Naive thymus-derived CD4-positive, alpha-beta T cell (primary cell): ENCODE data around the gene ENOX1. TPM values are rescaled to one million over a fixed set of nuclear protein-coding genes. Genes with fewer than 3 reads are reported as not detected.
A peak's percentile ranks its signal among the peaks of the same experiment; 100 is the strongest.

Experiments used
- ATAC-seq: fragments of 150-1000 bp; cut with Tn5 transposase; 2 replicates; pipeline ENCODE4 v1.10.0; 2021; ENCODE audit warnings: mild to moderate bottlenecking, moderate library complexity
- CTCF ChIA-PET: fragments of 350-600 bp; sonication (Branson Sonifier 250); formaldehyde crosslinking; loops from one replicate; lab custom pipeline; 2021; ENCODE audit warnings: antibody characterized with exemption; lab: Charles Lee
- POLR2A ChIA-PET: fragments of 350-600 bp; sonication (Branson Sonifier 250); formaldehyde crosslinking; loops from one replicate; lab custom pipeline; 2021; ENCODE audit warnings: antibody characterized with exemption, inconsistent platforms; lab: Charles Lee
- DNase-seq, 9 donors: peaks; one replicate each; pipeline versions ENCODE4 v3.0.0 to v3.0.0-alpha.2; 2020 to 2022; ENCODE audit warnings: mixed read lengths in 1 of 9
- H3K27ac ChIP-seq: one replicate; pipeline ENCODE4 v1.7.0; 2013; ENCODE audit warnings: mild to moderate bottlenecking, low read depth, low read length, moderate library complexity
- H3K27me3 ChIP-seq, 2 donors: one replicate each; pipeline ENCODE4 v1.7.0; 2013; ENCODE audit warnings: low read length in 2 of 2, mild to moderate bottlenecking in 2 of 2, moderate library complexity in 2 of 2; ENCODE audit not compliant: control insufficient read depth in 2 of 2, insufficient read depth in 2 of 2
- H3K36me3 ChIP-seq, 3 experiments: 1 replicate in 2 of 3; 2 replicates in 1 of 3; pipeline ENCODE4 v1.7.0; 2013; ENCODE audit warnings: low read length in 3 of 3, mild to moderate bottlenecking in 3 of 3, moderate library complexity in 1 of 3; ENCODE audit not compliant: insufficient read depth in 3 of 3, control insufficient read depth in 2 of 3
- H3K4me1 ChIP-seq, 2 donors: one replicate each; pipeline ENCODE4 v1.7.0; 2013; ENCODE audit warnings: low read length in 2 of 2, mild to moderate bottlenecking in 2 of 2, moderate library complexity in 1 of 2; ENCODE audit not compliant: control insufficient read depth in 2 of 2, insufficient read depth in 2 of 2
- H3K4me3 ChIP-seq: 2 replicates; pipeline ENCODE4 v1.7.0; 2013; ENCODE audit warnings: mild to moderate bottlenecking, low read length
- H3K9me3 ChIP-seq, 3 experiments: 1 replicate in 2 of 3; 2 replicates in 1 of 3; pipeline ENCODE4 v1.7.0; 2013; ENCODE audit warnings: low read length in 3 of 3; ENCODE audit not compliant: control insufficient read depth in 2 of 3
- H3K27ac Mint-ChIP-seq, 9 donors: one replicate each; pipeline ENCODE4 v1.8.0; 2020 to 2022; ENCODE audit warnings: mixed read lengths in 9 of 9, mild to moderate bottlenecking in 8 of 9, moderate library complexity in 5 of 9, inconsistent platforms in 2 of 9
- H3K27me3 Mint-ChIP-seq, 5 donors: one replicate each; pipeline ENCODE4 v1.8.0; 2021 to 2022; ENCODE audit warnings: mixed read lengths in 5 of 5, mild to moderate bottlenecking in 1 of 5
- H3K36me3 Mint-ChIP-seq, 5 donors: one replicate each; pipeline ENCODE4 v1.8.0; 2020 to 2022; ENCODE audit warnings: mixed read lengths in 5 of 5, mild to moderate bottlenecking in 3 of 5, inconsistent platforms in 1 of 5
- H3K4me1 Mint-ChIP-seq, 7 donors: one replicate each; pipeline ENCODE4 v1.8.0; 2020 to 2022; ENCODE audit warnings: mixed read lengths in 7 of 7, mild to moderate bottlenecking in 3 of 7, inconsistent platforms in 1 of 7
- H3K4me3 Mint-ChIP-seq, 10 donors: one replicate each; pipeline ENCODE4 v1.8.0; 2020 to 2022; ENCODE audit warnings: mild to moderate bottlenecking in 10 of 10, mixed read lengths in 10 of 10, moderate library complexity in 6 of 10, inconsistent platforms in 2 of 10
- H3K9me3 Mint-ChIP-seq, 11 donors: one replicate each; pipeline ENCODE4 v1.8.0; 2020 to 2022; ENCODE audit warnings: mixed read lengths in 11 of 11, mild to moderate bottlenecking in 4 of 11, inconsistent platforms in 1 of 11, moderate library complexity in 1 of 11
- intact Hi-C, 2 donors: fragments of 100-400 bp; cut with micrococcal nuclease; formaldehyde crosslinking; loops; one replicate each; pipeline ENCODE4 v1.15.1; 2023
- polyA plus RNA-seq, 2 donors: library from polyadenylated mRNA; unstranded; fragments of 300-500 nt; fragmentation: Illumina TruSeq; gene quantifications; one replicate each; pipeline ENCODE4 v1.2.3, GENCODE V29; 2021
- total RNA-seq, 6 experiments: library from RNA in 5 of 6; stranded (reverse) in 5 of 6; gene quantifications; 1 replicate in 5 of 6; 2 replicates in 1 of 6; pipeline ENCODE4 v1.2.3 and lab custom pipeline; 2021 to 2026

Gene ENOX1
- total and polyA plus RNA-seq, 7 experiments from 2014 or later: 0.17 TPM; not detected in 6

DNA sequence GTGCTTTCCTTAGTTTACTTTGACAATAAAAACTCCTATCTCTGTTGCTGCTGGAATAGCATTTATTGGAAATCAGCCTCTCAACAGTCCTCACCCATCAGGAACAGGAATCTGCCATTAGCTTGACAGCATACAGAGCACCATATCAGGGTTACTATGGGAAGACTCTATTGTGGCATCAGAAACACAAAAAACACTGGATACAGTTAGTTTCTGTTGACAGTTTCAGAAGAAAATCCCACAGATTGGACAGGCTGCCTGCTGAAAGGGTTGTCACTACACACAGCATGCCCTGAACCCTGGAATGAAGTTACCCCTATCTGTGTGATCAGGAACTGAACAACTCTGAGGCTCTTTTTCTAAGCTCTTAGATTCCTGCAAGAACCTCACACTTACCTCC lies 172.7 kb downstream of the ENOX1 start:
- DNase-seq: no peak
- Histone ChIP-seq H3K9me3 (no peaks in the 10 kb centered on the region), H3K4me3 (no peak overlapping the region), H3K27me3 (no peaks in the 10 kb centered on the region), H3K36me3 (no peaks in the 10 kb centered on the region), H3K4me1 (no peaks in the 10 kb centered on the region), H3K27ac (no peak overlapping the region)
- Mint-ChIP-seq H3K4me1 (no peaks in the 10 kb centered on the region), H3K27ac (no peak overlapping the region), H3K36me3 (no peaks in the 10 kb centered on the region), H3K27me3 (peaks cover 0 to 8% (median 5%) of the 10 kb centered on the region in 5 donors), H3K4me3 (no peak overlapping the region), H3K9me3 (peaks cover 0 to 11% (median 5%) of the 10 kb centered on the region in 11 donors)
- no peak for ATAC-seq
- CTCF ChIA-PET: no interaction called here
- POLR2A ChIA-PET: no interaction called here
- intact Hi-C loops: no loop called here

DNA sequence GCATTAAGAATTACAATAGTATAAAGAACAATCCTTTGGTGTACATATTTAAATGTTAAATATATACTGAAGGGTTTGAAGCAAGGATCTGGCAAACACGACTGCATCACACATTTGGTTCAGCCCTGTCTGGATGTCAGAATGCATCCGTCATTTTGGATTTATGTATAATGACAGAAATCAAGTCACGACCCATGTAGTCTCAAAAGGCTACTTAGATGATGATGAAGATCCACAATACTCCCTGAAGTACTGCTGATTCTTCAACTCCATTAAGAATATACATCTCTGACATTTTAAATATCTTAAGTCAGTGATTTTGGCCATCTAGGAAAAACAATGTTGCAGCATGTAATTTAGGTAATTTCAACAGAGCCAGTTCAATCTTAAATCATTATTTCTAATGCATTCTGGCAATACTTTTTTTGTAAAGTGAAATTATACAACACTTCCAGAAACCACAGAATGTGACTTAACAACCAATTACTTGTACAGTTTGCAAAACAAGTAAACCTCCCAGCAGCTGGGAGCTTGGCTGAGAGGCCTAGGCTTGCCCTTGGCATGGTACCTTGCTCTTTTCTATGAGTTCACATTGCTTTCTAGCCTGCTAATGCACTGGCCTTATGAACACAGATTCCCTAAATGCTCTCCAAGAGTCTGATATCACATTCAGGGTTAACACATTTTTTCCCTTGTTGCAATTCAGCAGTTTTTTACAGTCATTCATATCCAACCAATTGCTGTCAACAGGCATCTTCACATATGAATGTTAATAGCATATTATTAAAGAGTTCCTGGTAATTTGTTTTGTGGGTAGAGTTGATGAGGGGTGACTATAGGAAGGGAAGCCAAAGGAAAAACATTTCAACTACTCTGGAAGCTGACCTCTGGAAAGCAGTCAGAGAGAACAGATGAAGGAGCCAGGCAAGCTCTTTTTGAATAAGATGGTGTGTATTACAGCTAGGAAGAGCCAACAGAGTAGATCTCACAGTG lies 175.2 kb downstream of the ENOX1 start:
- Histone ChIP-seq H3K27me3 (no peaks in the 10 kb centered on the region), H3K4me1 (no peaks in the 10 kb centered on the region), H3K9me3 (no peaks in the 10 kb centered on the region), H3K27ac (no peak overlapping the region), H3K36me3 (no peaks in the 10 kb centered on the region), H3K4me3 (no peak overlapping the region)
- no peak overlapping the region for H3K27ac Mint-ChIP-seq
- peaks cover 0 to 12% (median 4%) of the 10 kb centered on the region in 5 donors for H3K27me3 Mint-ChIP-seq
- intact Hi-C loops: no loop called here
- CTCF ChIA-PET: no interaction called here
- ATAC-seq (no peak), DNase-seq (no peak)
- peaks cover 0 to 7% (median 0%) of the 10 kb centered on the region in 11 donors for H3K9me3 Mint-ChIP-seq
- H3K4me1 Mint-ChIP-seq: no peaks in the 10 kb centered on the region
- POLR2A ChIA-PET: no interaction called here
- no peaks in the 10 kb centered on the region for H3K36me3 Mint-ChIP-seq
- H3K4me3 Mint-ChIP-seq: no peak overlapping the region

DNA sequence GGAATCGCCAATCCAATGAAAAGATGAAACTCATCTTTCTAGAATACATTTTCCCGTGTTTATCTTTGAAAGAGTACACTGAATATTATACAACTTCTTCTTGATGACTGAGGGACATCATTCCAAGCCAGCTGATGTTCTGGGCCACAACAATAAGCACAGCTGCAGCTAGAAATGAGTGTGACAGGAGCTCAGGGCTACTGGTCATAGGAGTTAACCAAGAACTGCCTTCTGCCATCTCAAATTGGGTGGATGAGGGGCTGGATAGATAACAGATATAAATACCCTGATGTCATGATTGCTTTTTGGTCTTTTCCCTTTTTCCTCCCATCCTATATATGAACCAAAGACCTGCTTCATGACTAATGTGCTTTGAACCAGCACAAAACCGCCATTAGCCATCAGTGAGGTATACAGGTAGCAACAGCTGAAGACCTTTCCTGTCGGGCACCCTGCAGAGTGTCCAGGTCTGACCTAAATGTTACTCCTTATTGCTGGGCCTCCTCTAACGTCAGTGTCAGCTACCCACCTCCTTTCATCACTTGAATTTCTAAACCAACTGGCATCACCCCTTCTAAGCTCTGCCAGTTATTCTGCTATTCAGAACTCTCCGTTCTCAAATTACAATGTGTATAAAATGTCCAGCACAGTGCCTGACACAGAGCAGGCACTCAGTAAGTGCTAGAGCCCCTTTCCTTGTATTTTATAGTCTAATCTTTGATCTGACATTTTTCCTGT lies 178.2 kb downstream of the ENOX1 start:
- Mint-ChIP-seq H3K27ac (no peak overlapping the region), H3K4me1 (no peaks in the 10 kb centered on the region), H3K27me3 (peaks cover 4 to 10% (median 5%) of the 10 kb centered on the region in 5 donors), H3K4me3 (no peak overlapping the region), H3K9me3 (peaks cover 2 to 16% (median 6%) of the 10 kb centered on the region in 11 donors), H3K36me3 (no peaks in the 10 kb centered on the region)
- H3K4me1 ChIP-seq: no peaks in the 10 kb centered on the region
- intact Hi-C loops: no loop called here
- POLR2A ChIA-PET: no interaction called here
- H3K36me3 ChIP-seq: no peaks in the 10 kb centered on the region
- H3K4me3 ChIP-seq: no peak overlapping the region
- H3K27ac ChIP-seq: no peak overlapping the region
- ATAC-seq: no peak
- no peaks in the 10 kb centered on the region for H3K27me3 ChIP-seq
- CTCF ChIA-PET: no interaction called here
- no peak for DNase-seq
- H3K9me3 ChIP-seq: peaks cover 0 to 4% (median 0%) of the 10 kb centered on the region in 3 experiments

DNA sequence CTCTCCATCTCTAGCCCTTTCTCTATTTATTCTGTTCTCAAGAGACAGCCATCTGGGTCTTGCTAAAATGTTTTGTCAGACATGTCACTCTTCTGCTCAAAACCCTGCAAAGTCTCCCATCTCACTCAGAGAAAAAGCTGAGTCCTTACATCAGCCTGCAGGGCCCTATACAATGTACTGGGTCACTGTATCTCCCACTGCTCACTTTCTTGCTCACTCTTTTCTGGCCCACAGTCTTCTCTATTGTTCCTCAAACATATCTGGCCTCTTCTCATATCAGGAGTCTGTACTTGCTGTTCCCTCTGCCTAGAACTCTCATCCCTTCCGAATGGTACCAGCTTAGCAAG lies 189.2 kb downstream of the ENOX1 start:
- H3K27ac ChIP-seq: no peak overlapping the region
- no peaks in the 10 kb centered on the region for H3K27me3 ChIP-seq
- intact Hi-C loops: no loop called here
- no peaks in the 10 kb centered on the region for H3K36me3 ChIP-seq
- Mint-ChIP-seq H3K9me3 (peaks cover 0 to 5% (median 0%) of the 10 kb centered on the region in 11 donors), H3K4me1 (peaks cover 2 to 21% (median 13%) of the 10 kb centered on the region in 7 donors), H3K36me3 (no peaks in the 10 kb centered on the region), H3K27me3 (peaks cover 0 to 9% (median 6%) of the 10 kb centered on the region in 5 donors), H3K4me3 (no peak overlapping the region), H3K27ac (peak overlapping the region in 1 of 9 donors; percentile 20)
- H3K9me3 ChIP-seq: no peaks in the 10 kb centered on the region
- ChIA-PET POLR2A (no interaction called here), CTCF (no interaction called here)
- ATAC-seq (no peak), DNase-seq (no peak)
- no peak overlapping the region for H3K4me3 ChIP-seq
- no peaks in the 10 kb centered on the region for H3K4me1 ChIP-seq

DNA sequence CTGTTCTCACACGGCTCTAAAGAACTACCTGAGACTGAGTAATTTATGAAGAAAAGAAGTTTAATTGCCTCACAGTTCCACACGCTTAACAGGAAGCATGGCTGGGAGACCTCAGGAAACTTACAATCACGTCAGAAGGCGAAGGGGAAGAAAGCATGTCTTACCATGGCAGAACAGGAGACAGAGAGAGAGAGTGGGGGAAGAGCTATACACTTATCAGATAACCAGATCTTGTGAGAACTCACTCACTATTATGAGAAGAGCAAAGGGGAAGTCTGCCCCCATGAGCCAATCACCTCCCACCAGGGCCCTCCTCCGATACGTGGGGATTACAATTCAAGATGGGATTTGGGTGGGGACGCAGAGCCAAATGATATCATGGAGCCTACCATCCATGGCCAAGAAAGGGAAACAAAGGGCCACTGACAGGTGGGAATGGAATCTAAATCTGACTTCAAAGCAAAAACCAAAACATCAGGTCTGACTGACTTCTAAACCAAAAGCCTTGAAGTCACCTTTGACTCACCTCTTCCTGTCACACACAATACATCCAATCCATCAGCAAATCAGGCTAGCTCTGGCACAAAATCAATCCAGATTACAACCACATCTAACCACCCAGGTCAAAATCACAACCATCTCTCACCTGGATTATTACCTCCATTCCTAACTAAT lies 189.7 kb downstream of the ENOX1 start:
- Histone ChIP-seq H3K9me3 (no peaks in the 10 kb centered on the region), H3K4me3 (no peak overlapping the region), H3K27me3 (no peaks in the 10 kb centered on the region), H3K4me1 (no peaks in the 10 kb centered on the region), H3K36me3 (no peaks in the 10 kb centered on the region), H3K27ac (no peak overlapping the region)
- Mint-ChIP-seq H3K9me3 (peaks cover 0 to 5% (median 0%) of the 10 kb centered on the region in 11 donors), H3K36me3 (no peaks in the 10 kb centered on the region), H3K4me1 (peaks cover 2 to 21% (median 13%) of the 10 kb centered on the region in 7 donors), H3K4me3 (no peak overlapping the region), H3K27ac (peak overlapping the region in 1 of 9 donors; percentile 20), H3K27me3 (peaks cover 0 to 9% (median 6%) of the 10 kb centered on the region in 5 donors)
- POLR2A ChIA-PET: no interaction called here
- ATAC-seq (no peak), DNase-seq (no peak)
- CTCF ChIA-PET: no interaction called here
- intact Hi-C loops: no loop called here

DNA sequence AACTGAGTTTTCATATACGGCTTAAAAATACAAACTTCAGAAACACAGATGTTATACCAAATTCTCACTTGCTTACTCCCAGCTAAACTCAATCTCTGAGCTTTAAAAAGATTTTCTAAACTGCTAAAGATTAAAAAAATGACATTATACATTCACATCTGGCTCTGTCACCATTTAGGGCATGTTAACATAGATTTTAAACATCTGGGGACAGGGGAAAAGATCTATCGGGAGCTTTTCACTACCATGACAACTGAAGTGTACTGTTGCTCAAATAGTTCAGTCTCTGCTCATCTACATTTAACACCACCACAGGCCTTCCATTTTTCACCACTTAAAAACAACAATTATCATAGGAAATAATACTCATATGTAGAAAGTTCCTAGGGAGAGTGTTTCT lies 190.8 kb downstream of the ENOX1 start:
- Mint-ChIP-seq H3K36me3 (no peaks in the 10 kb centered on the region), H3K4me3 (no peak overlapping the region), H3K9me3 (peaks cover 0 to 5% (median 0%) of the 10 kb centered on the region in 11 donors), H3K27me3 (peaks cover 0 to 9% (median 2%) of the 10 kb centered on the region in 5 donors), H3K4me1 (peaks cover 2 to 21% (median 13%) of the 10 kb centered on the region in 7 donors), H3K27ac (no peak overlapping the region)
- POLR2A ChIA-PET: no interaction called here
- H3K9me3 ChIP-seq: no peaks in the 10 kb centered on the region
- intact Hi-C loops: no loop called here
- CTCF ChIA-PET: no interaction called here
- ATAC-seq: no peak
- H3K27ac ChIP-seq: no peak overlapping the region
- H3K4me3 ChIP-seq: no peak overlapping the region
- no peaks in the 10 kb centered on the region for H3K4me1 ChIP-seq
- no peaks in the 10 kb centered on the region for H3K27me3 ChIP-seq
- H3K36me3 ChIP-seq: no peaks in the 10 kb centered on the region
- DNase-seq: no peak
